Stimulated activated CD4-positive, alpha-beta T cell treated with anti-CD3 and anti-CD28 coated beads, Interleukin-15, amount 100 ng/mL, for 24 hours (primary cell): ENCODE data around the gene BAZ1A.
"Not testable (repeated sequence)": the region's sequence is repeated elsewhere in the genome, so short reads cannot be mapped to it uniquely, and the experiment has no call there.

Source experiments
- DNase-seq: peaks from one replicate; pipeline ENCODE4 v3.0.0-alpha.2; 2020

Gene BAZ1A

DNA sequence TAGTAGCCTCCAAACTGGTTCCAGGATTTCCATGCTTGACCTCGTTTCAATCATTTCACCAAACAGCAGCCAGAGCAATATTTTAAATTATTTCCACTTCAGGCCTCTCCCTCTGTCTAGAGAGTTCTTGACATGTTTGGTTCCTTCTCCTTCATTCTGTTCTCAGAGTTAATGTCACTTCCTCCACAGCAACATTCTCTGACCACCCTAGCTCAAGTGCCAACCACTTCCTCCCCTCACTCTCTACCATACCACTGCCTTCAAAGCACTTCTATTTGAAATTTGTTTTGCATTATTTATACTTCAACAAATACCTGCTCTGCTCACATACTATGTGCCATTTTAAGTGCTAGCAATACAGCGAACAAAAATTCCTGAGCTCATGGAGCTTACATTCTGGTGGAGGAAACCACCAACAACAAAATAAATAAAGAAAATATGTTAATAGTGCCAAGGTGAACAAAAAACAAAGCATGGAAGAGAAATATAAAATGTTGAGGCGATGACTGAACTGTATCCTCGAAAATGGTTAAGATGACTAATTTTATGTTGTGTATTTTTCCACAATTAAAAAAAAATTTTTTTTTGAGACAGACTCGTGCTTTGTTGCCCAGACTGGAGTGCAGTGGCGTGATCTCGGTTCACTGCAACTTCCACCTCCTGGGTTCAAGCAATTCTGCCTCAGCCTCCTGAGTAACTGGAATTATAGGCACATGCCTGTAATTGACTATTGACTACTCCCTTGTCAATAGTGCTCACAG lies 17.3 kb downstream of the BAZ1A start:
- no peak for DNase-seq

DNA sequence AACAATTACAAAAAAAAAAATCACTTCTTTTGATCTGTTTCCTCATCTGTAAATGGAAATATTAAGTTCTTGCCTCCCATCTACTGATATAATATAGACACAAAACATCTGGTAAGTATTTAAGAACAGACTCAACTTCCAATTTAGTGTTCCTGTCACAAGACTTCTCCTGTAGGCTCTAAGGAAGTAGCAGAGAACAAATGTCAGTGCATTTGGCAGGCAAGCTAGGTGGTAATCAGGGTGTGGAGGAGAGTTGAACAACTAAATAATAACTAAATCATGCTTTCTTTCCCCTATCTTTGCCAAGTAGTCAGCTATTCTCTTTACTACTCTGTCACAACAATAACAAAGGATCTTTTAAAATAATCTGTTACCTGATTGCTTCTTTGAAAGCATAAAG lies 22.1 kb downstream of the BAZ1A start:
- DNase-seq = no peak

DNA sequence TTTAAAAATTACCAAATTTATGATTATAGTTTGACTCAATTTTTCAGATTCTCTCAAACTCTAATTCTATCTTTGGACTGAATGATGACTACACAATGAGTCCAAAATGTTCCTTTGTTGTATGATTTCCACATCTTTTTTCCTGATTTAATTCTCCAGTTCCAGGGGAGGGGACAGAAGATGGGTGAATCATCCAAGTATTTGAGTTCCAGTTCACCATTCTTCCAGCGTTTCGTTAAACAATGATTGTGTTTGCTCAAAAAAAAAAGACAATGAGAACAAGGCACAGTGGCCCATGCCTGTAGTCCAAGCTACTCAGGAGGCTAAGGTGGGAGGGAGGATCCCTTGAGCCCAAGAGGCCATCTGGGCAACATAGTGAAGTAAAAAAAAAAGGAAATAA lies 23.8 kb downstream of the BAZ1A start:
- no peak for DNase-seq

DNA sequence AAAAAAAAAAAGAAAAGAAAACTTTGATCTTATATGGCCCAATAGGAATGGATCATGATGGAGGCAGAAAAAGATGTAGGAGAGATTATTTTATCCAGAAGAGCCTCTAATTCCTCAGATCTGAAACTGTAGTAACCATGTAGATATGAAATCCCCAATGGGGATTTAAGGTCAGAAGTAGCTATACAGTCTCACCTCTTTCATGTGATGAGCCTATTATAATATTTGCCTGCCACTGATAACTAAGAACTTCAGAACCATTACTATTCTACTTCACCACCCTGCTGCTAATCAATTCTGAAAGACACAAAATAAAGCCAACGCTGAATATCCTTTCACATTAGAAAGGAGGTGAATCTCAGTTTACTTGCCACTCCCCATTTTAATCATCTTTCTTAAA lies 29.3 kb downstream of the BAZ1A start:
- no peak for DNase-seq

DNA sequence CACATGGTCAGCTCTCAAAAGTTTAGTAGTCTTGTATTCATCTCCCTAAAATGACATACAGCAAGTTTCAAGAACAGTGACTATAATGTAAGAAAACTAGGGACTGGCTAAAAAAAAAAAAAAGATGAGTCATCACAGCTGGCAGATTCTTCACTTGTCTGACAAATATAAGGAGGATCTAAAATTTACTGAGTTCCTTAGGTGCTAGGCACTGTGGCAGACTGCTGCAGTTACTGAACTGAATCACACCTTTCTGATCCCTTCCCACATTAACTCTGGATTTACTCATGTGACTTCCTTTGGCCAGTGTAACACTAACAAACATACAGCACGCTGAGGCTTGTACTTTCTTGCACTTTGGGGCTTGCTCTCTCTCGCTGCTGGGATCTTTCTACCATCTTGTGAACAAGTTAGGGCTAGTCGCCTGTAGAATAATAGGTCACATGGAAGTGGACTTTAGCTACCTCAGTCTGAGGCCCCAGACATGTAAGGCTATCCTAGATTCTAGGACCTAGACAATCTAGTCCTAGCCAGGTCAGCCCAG lies 32.1 kb downstream of the BAZ1A start:
- peak; percentile 25 for DNase-seq

DNA sequence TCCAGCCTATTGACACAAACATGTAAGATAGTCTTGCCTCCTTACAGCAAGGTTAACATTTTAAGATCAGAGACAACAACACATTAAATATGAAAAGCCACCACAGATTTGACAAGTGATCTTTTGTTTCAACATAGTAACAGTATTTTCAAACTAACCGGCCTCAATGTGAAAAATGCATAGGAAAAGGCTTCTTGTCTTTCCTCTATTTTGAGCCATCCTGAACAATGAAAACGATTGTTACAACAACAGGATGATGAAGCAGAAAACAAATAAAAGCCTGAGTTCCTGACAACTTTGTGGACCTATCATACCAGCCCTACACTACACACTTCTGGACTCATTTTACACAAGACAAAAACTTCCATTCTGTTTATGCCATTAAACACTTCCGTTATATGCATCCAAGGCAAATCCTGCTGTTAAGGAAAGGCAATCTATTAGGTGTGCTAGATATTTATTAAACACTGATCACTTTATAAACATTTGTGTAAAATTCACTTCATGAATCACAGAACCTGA lies 37.3 kb downstream of the BAZ1A start:
- no peak for DNase-seq

DNA sequence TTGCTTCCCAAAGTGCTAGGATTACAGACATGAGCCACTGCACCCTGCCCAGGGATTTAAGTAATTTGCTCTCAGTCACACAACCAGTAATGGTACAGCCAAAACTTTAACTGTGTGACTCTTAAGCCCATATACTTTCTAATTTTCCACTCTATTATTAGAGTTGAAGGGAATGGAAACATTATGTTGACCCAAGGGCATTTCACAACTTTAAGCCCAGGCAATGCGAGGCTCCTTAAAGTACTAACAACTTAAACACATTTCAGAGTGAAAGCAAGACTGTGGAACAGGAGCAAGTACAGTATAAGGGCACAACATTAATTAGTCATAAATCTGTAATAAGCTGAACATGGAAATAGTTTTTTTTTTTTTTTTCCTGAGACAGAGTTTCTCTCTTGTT lies 39.8 kb downstream of the BAZ1A start:
- no peak for DNase-seq

DNA sequence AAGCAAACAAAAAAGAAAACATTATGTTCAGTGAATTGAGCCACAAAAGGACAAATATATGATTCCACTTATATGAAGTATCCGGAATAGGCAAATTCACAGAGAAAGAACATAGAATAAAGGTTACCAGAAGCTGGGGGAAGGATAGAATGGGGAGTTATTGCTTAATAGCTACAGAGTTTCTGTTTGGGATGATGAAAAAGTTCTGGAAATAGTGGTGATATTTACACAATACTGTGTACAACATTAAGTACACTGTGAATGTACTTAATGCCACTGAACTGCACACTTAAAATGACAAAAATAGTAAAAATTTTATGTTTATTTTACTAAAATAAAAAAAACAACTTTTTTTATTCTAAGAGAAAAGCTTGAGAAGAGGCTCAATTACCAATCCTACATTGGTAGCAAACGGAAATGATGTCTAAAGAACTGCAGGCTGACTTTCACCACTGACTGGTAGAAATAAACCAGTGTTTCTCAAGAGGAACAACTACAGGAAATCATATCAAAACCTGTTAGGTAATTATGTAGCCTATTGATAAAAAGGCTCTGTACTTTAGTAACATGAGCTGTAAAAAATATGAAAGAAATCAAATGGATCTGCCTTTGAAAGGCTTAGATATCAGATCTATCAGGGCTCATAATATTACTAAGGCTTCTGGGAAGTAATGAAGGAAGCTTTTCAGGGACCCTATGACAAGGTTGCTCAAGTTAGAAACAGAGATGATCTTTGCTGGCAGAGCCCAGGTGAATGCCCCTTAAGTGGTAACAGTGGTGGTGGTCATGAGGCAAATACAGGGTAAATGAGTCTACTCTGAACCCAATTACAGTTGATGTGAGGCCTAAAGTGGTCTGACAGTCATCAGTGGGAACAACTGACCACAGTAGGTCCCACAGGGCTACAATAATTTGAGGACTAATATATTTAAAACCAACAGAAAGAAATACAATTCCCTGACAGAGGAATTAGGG lies 41.3 kb downstream of the BAZ1A start:
- DNase-seq = no peak

DNA sequence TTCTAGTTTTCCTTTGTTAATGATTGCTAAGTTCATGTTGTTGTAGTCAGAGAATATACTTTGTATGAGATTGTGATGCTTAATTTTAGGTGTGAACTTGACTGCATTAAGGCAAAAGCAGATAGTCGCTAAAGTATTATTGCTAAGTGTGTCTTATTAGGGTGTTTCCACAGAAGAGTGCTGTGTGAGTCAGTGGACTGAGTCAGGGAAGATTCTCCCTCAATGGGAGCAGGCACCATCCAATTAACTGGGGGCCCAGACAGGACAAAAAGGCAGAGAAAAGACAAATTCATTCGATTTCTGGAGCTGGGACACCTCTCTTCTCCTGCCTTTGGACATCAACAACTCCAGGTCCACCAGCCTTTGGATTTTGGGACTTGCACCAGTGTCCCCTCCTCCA lies 48.5 kb downstream of the BAZ1A start:
- no peak for DNase-seq

DNA sequence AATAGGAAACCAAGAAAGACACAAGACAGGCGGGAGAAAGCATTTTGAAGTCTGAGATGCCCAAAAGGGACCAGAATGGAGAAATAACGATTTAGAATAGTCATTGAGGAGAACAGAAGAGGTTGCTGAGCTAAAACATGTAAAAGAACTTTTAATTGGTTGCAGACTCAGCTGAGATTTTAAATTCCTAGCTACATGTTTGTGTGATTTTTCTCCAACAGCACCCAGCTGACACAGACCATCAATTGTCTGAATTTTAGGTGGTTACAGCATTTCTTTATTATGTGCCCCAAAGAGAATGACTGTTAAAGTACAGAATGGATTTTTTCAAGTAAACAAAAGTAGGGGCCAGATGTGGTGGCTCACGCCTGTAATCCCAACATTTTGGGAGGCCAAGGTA lies 50.3 kb downstream of the BAZ1A start:
- no peak for DNase-seq

DNA sequence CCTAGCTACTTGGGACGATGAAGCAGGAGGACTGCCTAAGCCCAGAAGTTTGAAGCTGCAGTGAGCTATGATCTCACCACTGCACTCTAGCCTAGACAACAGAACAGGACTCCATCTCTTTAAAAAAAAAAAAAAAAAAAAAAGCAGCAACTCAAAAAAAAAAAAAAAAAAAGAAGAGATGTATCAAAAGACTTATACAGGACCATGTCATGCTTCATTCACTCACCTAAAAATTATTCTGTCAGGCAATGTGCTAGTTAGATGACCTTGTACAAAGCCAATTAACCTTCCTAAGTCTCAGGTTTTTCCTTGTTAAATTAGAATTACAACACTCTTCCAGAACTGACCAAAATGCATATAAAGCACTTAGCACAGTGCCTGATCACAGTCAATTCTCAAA lies 50.9 kb downstream of the BAZ1A start:
- DNase-seq = no peak

DNA sequence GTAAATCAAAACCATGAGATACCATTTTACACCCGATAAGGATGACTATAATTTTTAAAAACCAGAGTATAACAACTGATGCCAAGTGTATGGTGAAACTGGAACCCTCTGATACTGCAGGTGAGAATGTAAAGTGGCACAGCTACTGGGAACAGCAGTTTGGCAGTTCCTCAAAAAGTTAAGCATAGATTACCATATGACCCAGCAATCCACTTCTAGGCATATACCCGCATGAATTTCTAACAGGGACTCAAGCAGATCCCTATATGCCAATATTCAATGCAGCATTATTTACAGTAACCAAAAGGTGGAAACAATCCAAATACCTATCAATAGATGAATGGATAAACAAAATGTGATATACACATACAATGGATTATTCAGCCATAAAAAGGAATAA lies 57.4 kb downstream of the BAZ1A start:
- DNase-seq = no peak

DNA sequence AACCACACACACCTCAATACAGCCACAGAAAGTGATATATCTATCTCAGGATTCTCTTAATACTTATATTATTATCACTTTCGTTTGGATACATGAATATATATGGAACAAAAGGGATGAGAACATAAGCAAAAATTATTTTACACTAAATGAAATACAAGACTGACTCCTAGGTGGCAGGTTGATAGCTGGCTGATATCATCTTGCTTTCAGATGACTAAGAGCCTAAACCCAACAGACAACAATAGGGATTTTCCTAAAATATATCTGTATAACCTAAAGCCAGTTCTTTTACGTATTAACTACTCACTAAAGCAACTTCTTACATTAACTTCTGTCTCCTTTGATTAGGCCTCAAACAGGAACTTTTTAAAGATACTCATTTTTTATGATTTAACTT lies 65.1 kb downstream of the BAZ1A start:
- no peak for DNase-seq

DNA sequence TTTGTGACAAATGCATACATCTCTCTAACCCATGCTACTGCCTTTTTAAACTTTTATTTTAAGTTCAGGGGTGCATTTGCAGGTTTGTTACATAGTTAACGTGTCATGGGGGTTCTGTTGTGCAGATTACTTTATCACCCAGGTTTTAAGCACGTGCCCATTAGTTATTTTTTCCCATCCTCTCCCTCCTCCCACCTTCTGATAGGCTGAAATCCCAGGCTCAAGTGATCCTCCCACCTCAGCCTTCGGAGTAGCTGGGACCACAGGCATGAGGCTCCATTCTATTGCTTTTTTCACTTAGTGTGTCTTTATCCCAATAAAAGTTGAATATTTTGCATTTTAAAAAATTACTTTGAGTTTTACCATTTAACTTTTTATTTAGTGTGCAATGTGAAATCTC lies 68.9 kb downstream of the BAZ1A start:
- no peak for DNase-seq

DNA sequence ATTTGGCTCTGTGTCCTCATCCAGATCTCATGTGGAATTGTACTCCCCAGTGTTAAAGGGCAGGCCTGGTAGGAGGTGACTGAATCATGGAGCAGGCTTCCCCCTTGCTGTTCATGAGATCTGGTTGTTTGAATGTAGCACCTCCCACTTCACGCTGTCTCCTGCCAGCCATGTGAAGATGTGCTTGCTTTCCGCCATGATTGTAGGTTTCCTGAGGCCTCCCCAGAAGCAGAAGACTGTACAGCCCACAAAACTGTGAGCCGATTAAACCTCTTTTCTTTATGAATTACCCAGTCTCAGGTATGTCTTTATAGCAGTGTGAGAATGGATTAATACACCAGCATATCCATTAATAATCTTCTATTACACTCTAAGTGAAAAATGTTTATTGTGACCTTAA lies 70.2 kb downstream of the BAZ1A start:
- no peak for DNase-seq

DNA sequence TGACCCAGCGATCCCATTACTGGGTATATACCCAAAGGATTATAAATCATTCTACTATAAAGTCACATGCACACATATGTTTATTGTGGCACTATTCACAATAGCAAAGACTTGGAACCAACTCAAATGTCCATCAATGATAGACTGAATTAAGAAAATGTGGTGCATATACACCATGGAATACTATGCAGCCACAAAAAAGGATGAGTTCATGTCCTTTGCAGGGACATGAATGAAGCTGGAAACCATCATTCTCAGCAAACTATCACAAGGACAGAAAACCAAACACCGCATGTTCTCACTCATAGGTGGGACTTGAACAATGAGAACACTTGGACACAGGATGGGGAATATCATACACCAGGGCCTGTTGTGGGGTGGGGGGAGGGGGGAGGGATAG lies 76.3 kb downstream of the BAZ1A start:
- not testable (repeated sequence) for DNase-seq

DNA sequence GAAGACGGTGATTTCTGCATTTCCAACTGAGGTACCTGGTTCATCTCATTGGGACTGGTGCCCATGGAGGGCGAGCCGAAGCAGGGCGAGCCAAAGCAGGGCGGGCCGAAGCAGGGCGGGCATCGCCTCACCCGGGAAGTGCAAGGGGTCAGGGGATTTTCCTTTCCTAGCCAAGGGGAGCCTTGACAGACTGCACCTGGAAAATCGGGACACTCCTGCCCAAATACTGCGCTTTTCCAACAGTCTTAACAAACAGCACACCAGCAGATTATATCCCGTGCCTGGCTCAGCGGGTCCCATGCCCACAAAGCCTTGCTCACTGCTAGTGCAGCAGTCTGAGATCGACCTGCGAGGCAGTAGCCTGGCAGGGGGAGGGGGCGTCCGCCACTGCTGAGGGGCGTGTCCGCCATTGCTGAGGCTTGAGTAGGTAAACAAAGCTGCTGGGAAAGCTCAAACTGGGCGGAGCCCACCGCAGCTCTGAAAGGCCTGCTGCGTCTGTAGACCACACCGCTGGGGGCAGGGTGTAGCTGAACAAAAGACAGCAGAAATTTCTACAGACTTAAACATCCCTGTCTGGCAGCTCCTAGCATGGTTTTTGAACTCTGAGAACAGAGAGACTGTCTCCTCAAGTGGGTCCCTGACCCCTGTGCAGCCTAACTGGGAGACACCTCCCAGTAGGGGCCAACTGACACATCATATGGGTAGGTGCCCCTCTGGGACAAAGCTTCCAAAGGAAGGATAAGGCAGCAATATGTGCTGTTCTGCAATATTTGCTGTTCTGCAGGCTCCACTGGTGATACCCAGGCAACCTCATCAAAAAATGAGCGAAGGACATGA lies 77.2 kb downstream of the BAZ1A start:
- DNase-seq = peak; percentile 5

DNA sequence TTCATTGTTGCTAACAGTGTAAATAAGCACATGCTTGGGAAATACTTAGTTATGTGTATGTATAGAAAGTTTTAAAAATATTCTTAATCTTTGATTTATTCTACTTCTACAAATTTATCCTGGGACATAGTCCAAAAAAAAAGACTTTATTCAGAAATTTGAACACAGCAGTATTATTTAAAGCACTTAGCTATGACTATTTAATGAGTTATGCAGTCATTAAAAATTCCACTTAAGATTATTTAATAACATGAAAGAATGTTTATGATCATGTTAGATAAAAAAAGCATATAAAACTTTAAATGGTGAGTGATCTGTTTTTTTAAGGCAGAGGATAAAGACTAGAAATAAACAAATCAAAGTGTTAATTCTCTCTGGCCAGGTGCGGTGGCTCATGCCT lies 78.3 kb downstream of the BAZ1A start:
- no peak for DNase-seq

DNA sequence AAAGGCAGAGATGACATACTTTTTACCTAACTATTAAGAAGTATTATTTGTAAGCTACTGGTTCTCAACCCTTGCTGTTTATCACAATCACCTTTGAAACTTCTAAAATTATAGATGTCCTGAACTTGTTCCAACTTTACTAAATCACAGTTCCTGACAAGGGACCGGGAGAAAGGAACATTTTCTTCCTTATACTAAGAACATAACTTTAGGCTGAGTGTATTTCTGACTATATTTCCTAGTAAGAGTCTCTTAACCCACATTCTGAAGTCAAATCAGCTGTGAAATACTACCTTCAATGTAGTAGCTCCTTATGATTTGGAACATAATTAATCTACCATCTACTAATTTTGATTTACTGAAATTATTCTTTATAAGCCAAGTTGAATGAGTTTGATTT lies 80.2 kb downstream of the BAZ1A start:
- no peak for DNase-seq

DNA sequence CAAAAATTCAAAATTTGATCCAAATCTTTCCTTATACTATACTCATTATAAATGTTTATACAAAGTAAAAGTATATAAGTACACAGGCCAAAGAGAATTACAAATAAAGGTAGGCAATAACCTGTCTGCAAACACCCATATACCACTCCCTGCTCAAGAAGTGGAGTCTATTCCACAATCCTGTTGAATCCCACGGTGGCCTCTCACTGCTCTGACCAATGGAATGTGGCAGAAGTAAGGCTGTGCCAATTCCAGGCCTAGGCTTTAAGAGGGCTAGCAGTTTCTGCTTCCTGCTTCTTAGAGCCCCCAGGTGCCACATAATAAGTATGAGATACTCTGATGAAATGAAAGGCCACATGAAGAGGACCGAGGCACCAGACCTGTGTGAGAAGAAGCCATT lies 80.9 kb downstream of the BAZ1A start:
- DNase-seq = no peak

DNA sequence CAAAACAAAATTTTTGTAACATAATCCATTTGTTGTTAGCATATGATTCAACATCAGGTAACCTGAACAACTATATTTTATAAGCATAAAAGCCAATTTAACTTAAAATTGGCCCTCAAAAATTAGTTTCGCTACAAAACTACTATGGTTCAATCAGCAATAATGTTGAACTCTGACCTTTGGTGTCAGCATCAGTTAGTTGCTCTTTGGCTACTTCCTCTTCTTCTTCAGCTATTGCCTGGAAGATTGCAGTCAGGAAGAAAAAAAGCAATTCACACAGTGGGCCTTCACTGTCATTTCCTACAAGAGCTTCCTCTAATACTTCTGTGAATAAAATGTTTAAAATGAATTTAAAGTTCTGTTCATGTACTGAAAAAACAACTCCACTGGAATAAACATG lies 82.6 kb downstream of the BAZ1A start:
- no peak for DNase-seq

DNA sequence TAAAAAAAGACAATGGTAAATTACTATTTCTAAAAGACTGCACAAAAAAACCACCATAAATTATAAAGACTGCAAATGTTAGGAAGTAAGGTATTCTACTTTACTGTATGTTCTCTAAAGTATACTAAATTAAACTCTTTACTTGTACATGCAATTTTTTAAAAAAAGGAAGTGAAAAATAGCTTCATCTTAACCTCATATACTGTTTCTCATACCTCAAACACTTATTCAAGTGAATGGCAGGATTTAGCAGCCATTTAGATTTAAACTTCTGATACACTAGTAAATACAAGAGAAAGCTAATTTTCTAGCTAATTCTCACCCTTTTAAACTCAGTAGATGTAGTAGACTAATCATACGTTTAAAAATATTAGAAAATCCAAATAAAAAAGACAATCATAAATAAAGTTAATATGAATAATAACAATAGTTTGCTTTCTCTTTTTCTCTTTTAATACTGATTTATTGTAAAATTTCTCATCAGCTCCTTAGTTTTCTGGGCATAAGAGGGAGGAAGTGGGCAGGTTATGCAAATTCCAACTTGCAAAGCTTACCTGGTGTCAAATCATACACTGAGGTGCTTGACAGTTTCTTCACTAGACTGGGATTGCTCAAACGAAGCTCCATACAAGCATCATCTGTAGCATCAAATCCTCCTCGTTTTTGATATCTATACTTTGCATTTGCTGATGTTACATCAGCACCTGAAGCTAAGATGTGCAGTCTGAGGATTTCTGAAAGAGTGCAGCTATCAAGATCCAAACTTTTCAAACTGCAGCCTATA lies 89.7 kb downstream of the BAZ1A start:
- DNase-seq = no peak
